ENCODE results near the gene NUDC.

GRCh38 chr1:26951216-26951615, 29.7 kb downstream of the NUDC start:
- TF ChIP-seq CTCF (IDR thresholded peaks at IDR 0.05) = no peak
- TF ChIP-seq POLR2A (IDR thresholded peaks at IDR 0.05) = no peak

Measured in adrenal gland (tissue), 5 donors.